GM18502 (cell line): ENCODE results near the gene PRUNE2.

Experiments
- ATAC-seq: cut with Tn5 transposase; IDR thresholded peaks from one replicate; pipeline ENCODE4 v1.9.1; 2021; ENCODE audit warnings: mild to moderate bottlenecking; ENCODE audit not compliant: unreplicated experiment, poor library complexity

The PRUNE2 gene

DNA sequence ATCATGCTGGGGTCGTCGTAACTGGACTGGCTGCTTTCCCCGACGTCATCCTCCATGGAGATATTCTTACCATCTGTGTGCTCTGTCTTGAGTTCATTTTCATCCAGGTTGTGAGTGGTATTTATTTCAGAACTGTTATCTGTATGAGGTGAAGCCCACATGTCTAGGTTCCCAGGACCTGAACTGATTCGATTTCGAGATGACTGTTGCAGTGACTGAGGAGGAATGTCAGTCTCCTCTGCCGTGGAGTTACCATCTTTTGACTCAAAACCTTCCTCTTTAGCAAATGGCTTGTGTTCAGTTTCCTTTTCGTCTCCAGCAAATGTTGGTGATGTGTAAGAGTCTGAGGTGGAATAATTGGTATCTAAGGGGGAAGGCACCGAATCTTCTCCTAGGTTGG is 196.9 kb downstream of the PRUNE2 start:
- ATAC-seq, result no peak

DNA sequence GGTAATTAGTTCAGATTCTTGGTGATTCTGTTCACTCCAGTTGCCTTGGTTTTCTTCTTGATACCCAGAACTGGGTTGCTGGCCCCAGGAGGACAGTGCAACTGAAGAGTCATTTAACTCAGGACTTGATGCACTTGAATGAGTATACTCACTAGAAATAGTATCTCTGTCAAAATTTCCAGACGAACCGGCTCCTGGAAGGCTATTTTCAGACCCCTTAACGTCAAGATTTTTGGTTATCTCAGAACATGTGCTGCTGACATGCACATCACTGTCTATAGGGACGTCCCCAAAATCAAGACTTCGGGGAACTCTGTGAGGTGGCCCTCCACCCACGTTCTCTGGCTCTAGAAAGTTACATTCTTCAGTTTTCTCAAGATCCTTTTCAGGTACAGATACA is 198.4 kb downstream of the PRUNE2 start:
- peak; percentile 66 for ATAC-seq

DNA sequence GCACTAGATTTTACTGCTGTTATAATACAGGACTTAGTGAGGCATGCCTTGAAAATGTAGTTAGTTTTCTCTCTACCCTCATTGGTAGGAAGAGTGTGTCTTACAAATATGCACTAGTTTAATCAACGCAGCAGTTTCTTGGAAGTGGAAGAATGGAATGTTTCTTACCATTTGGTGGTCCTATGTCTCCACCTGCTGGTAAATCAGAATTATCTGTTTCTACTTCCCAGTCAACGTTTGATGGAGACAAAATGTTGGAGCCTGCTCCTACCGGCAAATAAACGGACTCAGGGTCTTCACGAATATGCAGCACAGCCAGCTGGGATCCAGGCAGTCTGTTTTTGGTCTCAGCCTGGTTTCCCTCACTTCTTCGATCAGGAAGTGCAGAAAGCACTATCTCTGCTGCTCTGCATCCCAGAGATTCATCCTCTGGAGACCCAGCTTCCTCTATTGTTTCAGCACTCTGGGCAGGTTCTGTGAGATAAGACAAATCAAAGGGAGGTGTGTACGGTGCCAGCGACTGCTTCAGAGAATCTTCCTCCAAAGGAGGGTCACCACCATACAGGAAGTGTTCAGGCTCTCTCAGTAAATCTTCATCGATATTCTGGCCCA is 201.2 kb downstream of the PRUNE2 start:
- peak; percentile 41 for ATAC-seq

DNA sequence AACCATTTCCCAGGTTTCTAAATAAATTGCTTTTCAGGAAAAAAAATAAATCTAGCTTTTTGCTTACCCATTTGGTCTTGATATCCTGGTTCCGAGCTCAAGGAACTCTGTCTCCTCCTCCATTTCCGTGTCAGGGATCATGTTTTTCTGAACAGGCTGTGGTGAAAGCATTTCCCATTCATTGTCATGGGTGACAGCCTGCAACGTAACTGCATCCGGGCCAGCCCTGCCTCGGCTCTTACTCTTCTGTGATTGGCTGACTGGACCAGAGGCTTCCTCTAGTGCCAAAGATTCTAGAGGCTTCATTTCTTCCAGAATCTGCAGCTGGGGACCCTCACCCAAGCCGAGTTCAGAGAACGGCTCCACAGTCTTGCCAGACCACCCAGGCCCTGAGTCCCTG is 202.6 kb downstream of the PRUNE2 start:
- no peak for ATAC-seq

DNA sequence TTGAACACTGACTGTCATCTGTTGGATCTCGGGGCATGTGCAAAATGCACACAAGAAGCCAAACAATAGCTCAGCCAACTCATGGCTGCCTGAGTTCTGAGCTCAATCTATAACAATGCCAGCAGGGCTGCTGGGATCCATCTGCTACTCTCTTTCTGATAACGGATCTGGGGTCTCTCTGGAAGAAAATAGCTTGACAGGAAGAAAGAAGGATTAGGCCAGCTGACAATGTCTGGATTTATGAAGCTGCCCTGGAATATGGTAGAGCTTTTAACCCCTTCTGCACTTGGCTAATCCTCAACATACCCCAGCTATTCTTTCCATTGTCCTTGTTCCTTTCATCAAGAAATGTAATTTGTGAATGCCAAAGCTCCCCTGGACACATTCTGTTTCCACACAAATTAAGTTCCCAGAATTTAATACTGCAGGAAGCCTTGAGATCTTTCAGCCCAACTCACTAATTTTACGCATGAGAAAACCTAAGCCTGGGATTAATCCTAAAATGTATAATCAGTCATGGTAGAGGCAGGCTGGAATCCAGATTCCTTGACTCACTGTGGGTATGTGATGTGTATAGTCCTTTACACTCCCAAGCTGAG is 204.4 kb downstream of the PRUNE2 start:
- ATAC-seq, result no peak

DNA sequence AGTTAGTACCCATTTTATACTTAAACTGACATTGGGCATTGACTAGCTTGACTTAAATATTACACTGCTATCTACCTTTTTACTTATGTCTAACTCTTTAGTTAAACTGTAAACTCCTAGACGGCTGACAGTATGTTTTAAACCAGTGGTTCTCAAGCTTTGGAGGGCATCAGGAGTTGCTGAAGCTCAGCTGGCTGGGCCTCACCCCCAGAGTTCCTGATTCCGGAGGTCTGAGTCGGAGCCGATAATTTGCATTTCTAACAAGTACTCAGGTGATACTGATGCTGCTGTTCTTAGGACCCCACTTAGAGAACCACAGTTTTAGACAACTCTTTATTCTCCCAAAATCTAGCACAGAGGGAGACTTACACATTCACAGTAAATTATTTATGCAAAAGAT is 205.0 kb downstream of the PRUNE2 start:
- ATAC-seq, result no peak

DNA sequence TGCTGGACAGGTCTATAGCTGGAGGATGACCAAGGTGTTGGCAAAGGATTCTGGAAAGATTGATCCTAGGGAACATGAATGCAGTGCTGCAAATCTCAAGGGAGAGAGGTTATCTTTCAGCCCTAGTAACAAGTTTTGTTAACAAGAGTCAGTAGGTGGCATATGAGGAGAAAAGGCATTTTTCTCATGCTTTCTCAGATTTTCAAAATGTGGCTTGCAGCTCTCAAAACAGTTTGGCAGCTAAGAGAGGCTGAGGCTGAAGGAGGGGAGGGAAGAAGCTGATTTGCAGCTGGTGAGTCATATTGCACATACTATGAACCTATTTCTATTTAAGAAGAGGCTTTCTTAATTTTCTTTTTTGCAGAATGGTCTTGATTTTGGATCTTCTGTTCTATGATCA is 205.9 kb downstream of the PRUNE2 start:
- no peak for ATAC-seq

DNA sequence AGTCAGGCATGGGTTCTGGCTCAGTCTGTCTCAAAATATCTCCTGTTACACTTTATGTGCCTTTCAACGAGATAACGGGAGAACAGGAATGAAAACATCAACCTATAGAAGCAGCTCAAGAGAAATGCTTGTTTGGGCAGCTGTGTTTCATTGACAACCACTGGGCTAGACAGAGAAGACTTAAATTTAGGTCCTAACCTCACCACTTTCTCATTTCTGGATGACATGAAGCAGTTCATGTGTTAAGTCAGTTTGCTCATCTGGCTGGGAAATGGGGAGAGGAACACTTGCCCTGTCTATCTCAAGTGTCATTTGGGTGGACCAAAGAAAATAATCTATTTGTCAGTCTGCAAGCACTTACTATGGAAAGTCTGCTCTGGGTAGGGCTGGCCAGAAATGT is 208.4 kb downstream of the PRUNE2 start:
- no peak for ATAC-seq

DNA sequence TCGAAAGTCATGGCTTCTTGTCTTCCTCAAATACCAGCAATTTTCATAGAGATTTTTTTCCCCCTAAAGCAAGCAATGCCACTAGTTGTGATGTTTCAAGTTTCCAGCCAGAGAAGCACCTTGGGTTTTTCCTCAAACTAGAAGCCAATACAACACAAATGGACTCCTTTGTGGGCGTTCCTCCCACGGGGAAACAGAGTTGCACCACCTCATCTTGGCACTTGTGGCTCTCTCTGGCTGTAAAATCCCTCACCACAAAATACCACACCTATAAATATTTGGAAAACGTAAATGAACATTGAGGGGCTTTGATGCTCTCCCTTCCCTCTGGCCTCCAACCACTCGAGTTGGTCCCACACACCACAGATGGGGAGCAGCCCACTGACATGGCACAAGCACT is 208.8 kb downstream of the PRUNE2 start:
- ATAC-seq, result no peak

DNA sequence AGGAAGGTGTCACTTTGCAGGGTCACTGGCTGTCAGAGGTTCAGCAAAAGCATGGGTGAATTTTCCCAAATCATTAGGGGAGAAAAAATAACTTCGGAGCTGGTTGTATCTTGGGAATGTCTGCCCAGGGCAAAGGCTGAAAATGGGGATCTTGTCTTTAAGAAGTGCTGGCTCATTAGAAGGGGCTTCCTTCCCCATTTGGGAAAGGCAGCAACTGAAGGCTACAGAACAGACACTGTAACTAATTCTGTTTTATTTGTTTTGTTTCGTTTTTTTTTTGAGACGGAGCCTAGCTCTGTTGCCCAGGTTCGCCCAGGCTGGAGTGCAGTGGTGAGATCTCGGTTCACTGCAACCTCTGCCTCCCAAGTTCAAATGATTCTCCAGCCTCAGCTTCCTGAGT is 212.0 kb downstream of the PRUNE2 start:
- ATAC-seq, result no peak

DNA sequence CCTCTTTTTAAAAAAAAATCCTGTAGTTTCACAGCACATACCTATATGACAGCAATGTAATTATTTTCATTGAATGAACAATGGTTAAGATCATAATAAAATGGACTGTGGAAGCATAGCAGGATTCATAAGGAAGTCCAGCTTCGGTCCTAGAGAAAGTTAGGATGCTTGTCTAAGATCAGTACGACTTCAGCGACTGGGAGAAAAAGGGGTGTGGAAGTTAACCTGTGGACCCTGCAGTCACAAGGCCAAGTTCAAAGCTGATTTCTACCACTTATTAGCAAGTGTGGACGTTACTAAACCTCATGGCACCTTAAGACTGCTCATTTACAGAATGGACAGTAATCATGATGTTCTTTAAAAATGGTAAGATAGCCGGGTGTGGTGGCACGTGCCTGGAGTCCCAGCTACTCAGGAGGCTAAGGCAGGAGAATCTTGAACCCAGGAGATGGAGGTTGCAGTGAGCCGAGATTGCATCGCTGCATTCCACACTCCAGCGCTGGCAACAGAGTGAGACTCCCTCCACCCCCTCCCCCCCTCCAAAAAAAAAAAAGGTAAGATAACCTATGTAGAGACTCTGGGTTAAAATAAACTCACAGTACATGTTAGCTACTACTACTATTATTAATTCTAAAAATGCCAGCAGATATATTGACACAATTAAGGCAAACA is 213.3 kb downstream of the PRUNE2 start:
- ATAC-seq, result no peak

DNA sequence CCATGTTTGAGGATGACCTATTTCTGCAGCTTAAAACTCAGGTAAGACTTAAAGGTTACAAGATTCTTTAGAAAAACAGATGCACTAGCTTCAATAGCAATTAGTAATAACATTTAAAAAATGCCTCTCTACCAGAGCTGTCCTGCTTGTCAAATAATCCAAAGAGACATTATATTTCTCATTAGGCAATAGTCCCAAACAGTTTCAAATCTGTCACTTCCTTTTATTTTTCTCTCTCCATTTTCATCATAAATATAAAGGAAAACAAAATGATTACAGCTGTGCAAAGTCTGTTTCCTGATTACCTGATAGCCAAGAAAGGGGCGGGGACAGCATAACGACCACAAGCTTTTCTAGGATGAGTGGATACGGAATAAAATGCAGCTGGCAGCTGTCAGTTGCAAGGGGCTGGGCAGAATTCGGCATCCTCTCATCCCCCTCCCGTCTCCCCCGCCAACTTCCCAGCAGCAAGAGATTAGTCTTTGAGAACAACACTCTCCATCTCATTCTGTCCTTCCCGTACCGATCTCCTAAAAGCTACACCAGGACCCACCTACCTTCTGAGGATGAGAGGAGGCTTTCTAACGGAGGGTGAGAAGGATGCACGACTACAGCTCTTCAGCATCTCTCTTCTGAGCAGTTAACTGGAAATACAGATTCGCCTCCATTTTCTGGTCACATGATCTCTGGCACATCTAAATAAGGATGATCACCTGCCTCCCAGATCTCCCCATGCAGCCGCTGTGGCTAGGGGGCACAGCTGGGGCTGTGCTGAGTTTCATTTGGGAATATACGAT is 214.2 kb downstream of the PRUNE2 start:
- ATAC-seq, result no peak

DNA sequence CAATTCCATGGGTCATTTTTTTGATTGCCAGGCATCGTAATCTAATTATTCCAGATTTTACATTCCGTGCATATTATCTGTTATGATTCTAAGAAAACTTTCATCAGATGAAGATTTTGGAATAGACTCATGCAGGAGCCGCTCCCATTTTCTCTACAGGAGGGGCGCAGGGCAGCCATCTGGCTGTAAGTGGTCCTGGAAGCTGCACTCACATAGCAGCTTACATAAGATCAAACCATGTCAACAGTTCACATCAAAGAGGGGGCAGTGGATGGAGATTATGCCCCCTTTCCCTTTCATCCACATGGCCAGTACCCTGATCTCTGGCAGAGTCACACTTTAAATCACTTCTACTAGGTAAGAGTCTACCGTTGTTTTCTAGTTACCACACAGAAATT is 214.9 kb downstream of the PRUNE2 start:
- ATAC-seq, result no peak

DNA sequence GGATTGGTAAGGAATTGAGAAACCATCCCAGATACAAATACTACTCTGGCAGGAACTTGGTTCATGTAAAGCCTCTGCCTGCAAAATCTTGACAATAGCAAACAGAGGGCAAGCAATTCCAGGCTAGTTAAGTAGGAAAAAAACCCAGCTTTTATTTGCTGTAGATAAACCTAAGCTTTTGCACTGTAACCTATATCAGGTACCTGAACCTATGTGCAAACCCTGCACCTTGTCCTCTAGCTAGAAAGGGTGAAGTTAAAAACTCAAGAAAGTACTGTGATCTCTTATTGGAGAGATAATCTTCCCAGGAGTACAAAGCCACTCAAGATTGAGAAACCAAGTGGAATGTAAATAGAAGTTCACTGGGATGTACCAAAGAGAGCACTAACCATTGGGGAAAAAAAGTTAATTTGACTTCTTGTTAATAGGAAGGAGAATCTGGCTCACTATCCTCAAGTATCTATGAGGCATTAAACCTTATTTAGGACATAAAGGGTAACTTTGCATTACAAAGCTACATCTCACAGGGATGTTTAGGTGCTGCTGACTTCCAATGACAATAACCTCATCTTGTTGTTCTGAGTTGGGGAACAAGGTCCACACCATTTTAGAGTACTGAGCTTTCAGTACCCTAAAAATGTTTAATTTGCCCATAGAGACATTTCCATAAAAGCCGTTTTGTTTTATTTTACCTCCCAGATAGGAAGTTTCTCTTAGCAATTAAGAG is 215.5 kb downstream of the PRUNE2 start:
- ATAC-seq, result no peak

DNA sequence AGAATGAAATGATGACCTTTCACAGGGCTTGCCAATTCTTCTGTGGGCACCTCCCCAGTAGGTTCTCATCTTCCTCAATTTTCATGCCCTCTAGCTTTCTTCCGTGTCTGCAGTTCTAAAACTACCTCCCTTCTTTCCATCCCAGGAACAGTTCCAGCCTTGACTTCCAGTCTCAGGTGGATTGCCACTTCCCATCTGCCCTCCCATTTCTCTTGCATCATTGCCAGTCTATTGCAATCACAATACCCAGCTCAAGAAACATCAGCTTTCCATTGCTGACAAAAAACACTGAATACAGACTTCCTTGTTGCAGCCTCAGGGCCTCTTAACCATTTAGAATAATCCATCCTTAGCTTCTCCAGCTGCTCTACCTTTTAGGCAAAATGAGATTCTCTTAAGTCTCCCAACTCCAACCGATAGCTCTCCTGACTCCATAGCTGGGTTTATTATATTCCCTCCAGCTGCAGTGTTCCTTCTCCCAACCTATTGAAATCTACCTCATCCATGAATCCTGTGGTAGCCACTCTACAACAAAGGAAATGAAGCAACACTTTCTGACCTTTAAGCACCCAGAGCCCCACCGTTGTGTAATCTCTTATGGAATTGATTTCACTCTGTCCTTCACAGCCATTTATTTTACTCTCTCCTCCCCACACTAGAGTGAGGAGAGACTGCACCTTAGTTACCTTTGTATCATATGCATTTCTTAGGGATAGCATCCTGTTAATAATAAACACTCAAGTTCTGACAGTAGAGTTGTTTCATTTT is 217.3 kb downstream of the PRUNE2 start:
- no peak for ATAC-seq

DNA sequence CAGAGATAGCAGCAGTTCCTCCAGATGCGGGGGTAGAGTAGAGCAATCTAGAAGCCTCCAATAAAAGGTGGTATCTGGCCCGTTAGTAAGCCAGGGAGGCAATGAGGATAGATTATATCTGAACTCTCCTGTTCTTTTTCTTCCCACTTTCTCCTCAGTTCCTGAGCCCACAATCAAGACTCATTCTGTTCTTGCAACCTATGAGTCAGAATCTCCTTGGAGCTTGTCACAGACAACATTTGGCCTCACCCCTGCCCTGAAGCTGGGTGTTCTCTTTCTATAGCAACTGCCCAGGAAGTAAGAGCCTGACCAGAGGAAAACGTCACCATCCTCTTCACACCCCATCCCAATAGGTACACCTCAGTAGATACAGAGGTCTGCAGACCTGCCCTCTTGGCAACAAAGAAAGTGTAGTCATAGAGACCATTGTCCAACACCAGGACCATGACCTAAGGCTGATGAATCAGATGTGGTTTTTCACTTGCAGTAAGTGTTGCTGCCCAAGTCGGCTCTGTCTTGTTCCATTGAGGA is 218.0 kb downstream of the PRUNE2 start:
- ATAC-seq, result no peak

DNA sequence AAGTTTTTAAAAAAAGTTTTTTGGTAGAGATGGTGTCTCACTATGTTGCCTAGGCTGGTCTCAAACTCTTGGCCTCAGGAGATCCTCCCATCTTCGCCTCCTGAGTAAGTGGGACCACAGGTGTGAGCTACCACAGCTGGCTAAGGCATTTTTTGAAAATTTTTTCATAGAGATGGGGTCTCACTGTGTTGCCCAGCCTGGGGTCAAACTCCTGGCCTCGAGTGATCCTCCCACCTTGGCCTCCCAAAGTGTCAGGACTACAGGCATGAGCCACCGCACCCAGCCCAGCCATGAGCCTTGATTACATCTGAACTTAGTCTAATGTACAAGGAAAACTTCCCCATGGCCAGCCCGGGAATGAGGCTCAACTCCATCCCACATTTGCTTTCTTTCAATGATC is 219.2 kb downstream of the PRUNE2 start:
- no peak for ATAC-seq

DNA sequence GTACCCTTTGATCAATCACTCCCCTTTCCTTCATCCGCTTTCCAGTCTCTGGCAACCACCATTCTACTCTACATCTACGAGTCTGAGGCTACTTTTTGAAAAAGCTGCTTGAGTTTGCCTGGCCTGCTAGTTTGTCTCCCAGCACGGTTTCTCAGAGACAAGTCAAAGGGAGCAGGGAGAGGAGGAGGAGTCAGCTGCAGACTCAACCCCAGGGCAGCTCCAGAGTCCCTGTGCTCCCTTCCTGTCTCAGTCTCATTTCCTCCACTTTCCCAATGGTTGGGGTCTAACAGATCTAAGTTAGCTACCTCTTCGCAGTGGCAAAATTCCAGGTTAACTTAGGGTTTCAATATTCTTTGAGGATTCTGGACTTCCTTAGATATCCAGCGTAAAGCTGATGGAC is 221.7 kb downstream of the PRUNE2 start:
- no peak for ATAC-seq

DNA sequence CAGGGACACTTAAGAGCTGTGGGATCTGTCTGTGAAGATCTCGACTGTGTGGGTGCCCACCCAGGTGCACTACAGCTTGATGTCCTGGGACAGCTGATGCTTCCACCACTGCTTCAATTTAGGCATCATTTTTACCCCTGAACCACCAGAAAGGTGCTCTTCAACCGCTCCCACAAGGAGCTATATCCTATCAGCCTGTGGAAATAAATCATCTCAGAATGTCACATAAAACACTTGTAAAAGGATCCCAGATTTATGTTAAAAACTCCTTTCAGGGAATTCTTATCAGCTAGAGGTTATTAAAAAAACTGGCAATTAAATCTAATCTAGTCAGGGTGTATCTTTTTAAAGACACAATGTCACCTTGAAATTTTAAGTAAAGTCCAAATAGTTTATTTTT is 224.4 kb downstream of the PRUNE2 start:
- ATAC-seq, result no peak
